ENCODE data around the gene ARFGAP2. TPM values are rescaled to one million over a fixed set of nuclear protein-coding genes. Genes with fewer than 3 reads are reported as not detected.

ARFGAP2 gene
- total RNA-seq, 1 donor from 2014 or later, result 111 TPM

- H3K36me3 Mint-ChIP-seq (ENCODE audit: low read depth), result peaks cover 3% of the 10 kb centered on the region
- H3K4me3 Mint-ChIP-seq, result peak overlapping the region; percentile 47
- no peaks in the 10 kb centered on the region for H3K9me3 Mint-ChIP-seq
- no peak overlapping the region for H3K27ac Mint-ChIP-seq
- no peaks in the 10 kb centered on the region for H3K4me1 Mint-ChIP-seq (ENCODE audit: low read depth)
- H3K27me3 Mint-ChIP-seq (ENCODE audit: insufficient read depth), result peaks cover 44% of the 10 kb centered on the region
- no peak for DNase-seq (ENCODE audit: low spot score)
- intact Hi-C loops (cut with micrococcal nuclease), result loop anchor here (1.0 to 2.0 kb wide), 3 partner anchors 8 to 73 kb away; partner anchors contain the start of gene DDB2
Measured at GRCh38 chr11:47185305-47186075, 8.8 kb upstream of the ARFGAP2 start.

GRCh38 chr11:47184711-47185304 is 8.1 kb upstream of the ARFGAP2 start:
- H3K27ac Mint-ChIP-seq, result no peak overlapping the region
- peaks cover 37% of the 10 kb centered on the region for H3K27me3 Mint-ChIP-seq (ENCODE audit: insufficient read depth)
- H3K36me3 Mint-ChIP-seq (ENCODE audit: low read depth), result peaks cover 3% of the 10 kb centered on the region
- H3K4me3 Mint-ChIP-seq, result peak overlapping the region; percentile 33
- H3K4me1 Mint-ChIP-seq (ENCODE audit: low read depth), result peaks cover under 1% of the 10 kb centered on the region
- DNase-seq (ENCODE audit: low spot score), result no peak
- intact Hi-C loops (cut with micrococcal nuclease), result no loop called here
- no peaks in the 10 kb centered on the region for H3K9me3 Mint-ChIP-seq

GRCh38 chr11:47183969-47184368 is 7.3 kb upstream of the ARFGAP2 start:
- Mint-ChIP-seq H3K36me3 (ENCODE audit: low read depth) (peaks cover 3% of the 10 kb centered on the region), H3K27ac (no peak overlapping the region), H3K27me3 (ENCODE audit: insufficient read depth) (peaks cover 29% of the 10 kb centered on the region), H3K4me1 (ENCODE audit: low read depth) (peaks cover 5% of the 10 kb centered on the region), H3K9me3 (no peaks in the 10 kb centered on the region), H3K4me3 (peak overlapping the region; percentile 7)
- intact Hi-C loops (cut with micrococcal nuclease), result no loop called here
- DNase-seq (ENCODE audit: low spot score), result no peak

GRCh38 chr11:47183031-47183856 is 6.6 kb upstream of the ARFGAP2 start:
- intact Hi-C loops (cut with micrococcal nuclease), result no loop called here
- peaks cover 3% of the 10 kb centered on the region for H3K36me3 Mint-ChIP-seq (ENCODE audit: low read depth)

GRCh38 chr11:47182380-47182779 is 5.7 kb upstream of the ARFGAP2 start:
- Mint-ChIP-seq H3K36me3 (ENCODE audit: low read depth) (peaks cover 3% of the 10 kb centered on the region), H3K9me3 (no peaks in the 10 kb centered on the region), H3K4me3 (no peak overlapping the region), H3K27ac (no peak overlapping the region), H3K4me1 (ENCODE audit: low read depth) (peaks cover 12% of the 10 kb centered on the region), H3K27me3 (ENCODE audit: insufficient read depth) (peaks cover 13% of the 10 kb centered on the region)
- intact Hi-C loops (cut with micrococcal nuclease), result no loop called here
- no peak for DNase-seq (ENCODE audit: low spot score)

More at GRCh38 chr11:47183031-47183856, 6.6 kb upstream of the ARFGAP2 start:
- Mint-ChIP-seq H3K4me1 (ENCODE audit: low read depth) (peaks cover 5% of the 10 kb centered on the region), H3K27ac (no peak overlapping the region), H3K27me3 (ENCODE audit: insufficient read depth) (peaks cover 22% of the 10 kb centered on the region), H3K9me3 (no peaks in the 10 kb centered on the region), H3K4me3 (peak overlapping the region; percentile 7)
- DNase-seq (ENCODE audit: low spot score), result no peak

DNA sequence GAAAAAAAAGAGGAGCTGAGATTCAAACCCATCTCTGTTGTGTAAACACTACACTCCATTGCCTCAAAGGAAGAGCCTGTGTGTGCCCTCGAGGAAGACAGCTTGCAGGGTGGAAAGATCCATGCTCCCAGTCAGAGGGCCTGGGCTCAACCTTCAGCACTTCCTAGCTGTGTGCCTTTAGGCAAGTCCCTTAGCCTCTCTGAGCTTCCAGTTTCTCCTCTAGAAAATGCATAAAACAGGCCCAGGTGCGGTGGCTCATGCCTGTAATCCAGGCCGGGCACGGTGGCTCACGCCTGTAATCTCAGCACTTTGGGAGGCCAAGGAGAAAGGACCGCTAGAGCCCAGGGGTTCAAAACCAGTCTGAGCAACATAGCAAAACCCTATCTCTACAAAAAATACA is 4.6 kb upstream of the ARFGAP2 start:
- H3K36me3 Mint-ChIP-seq (ENCODE audit: low read depth), result no peaks in the 10 kb centered on the region
- H3K27me3 Mint-ChIP-seq (ENCODE audit: insufficient read depth), result peaks cover 7% of the 10 kb centered on the region
- DNase-seq (ENCODE audit: low spot score), result no peak
- H3K4me1 Mint-ChIP-seq (ENCODE audit: low read depth), result peaks cover 16% of the 10 kb centered on the region
- intact Hi-C loops (cut with micrococcal nuclease), result no loop called here
- no peak overlapping the region for H3K27ac Mint-ChIP-seq
- no peak overlapping the region for H3K4me3 Mint-ChIP-seq
- no peaks in the 10 kb centered on the region for H3K9me3 Mint-ChIP-seq

GRCh38 chr11:47180006-47180787 is 3.5 kb upstream of the ARFGAP2 start:
- DNase-seq (ENCODE audit: low spot score), result no peak
- no peak overlapping the region for H3K27ac Mint-ChIP-seq
- intact Hi-C loops (cut with micrococcal nuclease), result no loop called here
- peaks cover 26% of the 10 kb centered on the region for H3K4me1 Mint-ChIP-seq (ENCODE audit: low read depth)
- no peak overlapping the region for H3K4me3 Mint-ChIP-seq
- no peaks in the 10 kb centered on the region for H3K36me3 Mint-ChIP-seq (ENCODE audit: low read depth)
- H3K9me3 Mint-ChIP-seq, result no peaks in the 10 kb centered on the region
- peaks cover 7% of the 10 kb centered on the region for H3K27me3 Mint-ChIP-seq (ENCODE audit: insufficient read depth)

DNA sequence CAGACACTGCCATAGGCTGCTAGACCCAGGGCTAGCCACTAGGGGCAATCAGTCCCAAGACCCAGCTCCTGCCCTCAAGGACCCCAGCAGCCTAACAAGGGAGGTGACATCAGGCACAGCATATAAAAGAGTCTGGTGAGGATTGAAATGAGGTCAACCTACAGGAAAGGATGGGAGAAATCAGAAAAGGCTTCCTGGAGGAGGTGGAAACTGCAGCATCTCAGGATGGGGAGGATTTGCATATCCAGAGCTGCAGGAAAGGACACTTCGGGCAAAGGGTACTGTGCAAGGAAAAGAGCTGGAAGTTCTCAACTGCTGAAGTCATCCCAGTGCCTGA is 2.9 kb upstream of the ARFGAP2 start:
- intact Hi-C loops (cut with micrococcal nuclease), result no loop called here
- no peaks in the 10 kb centered on the region for H3K36me3 Mint-ChIP-seq (ENCODE audit: low read depth)
- H3K4me3 Mint-ChIP-seq, result no peak overlapping the region
- H3K27ac Mint-ChIP-seq, result no peak overlapping the region
- peaks cover 4% of the 10 kb centered on the region for H3K27me3 Mint-ChIP-seq (ENCODE audit: insufficient read depth)
- H3K4me1 Mint-ChIP-seq (ENCODE audit: low read depth), result peaks cover 29% of the 10 kb centered on the region
- no peaks in the 10 kb centered on the region for H3K9me3 Mint-ChIP-seq
- peak; percentile 22 for DNase-seq (ENCODE audit: low spot score)

- H3K9me3 Mint-ChIP-seq, result no peaks in the 10 kb centered on the region
- H3K4me3 Mint-ChIP-seq, result peak overlapping the region; percentile 39
- H3K4me1 Mint-ChIP-seq (ENCODE audit: low read depth), result peaks cover 31% of the 10 kb centered on the region
- DNase-seq (ENCODE audit: low spot score), result no peak
- intact Hi-C loops (cut with micrococcal nuclease), result no loop called here
- peaks cover under 1% of the 10 kb centered on the region for H3K36me3 Mint-ChIP-seq (ENCODE audit: low read depth)
- H3K27me3 Mint-ChIP-seq (ENCODE audit: insufficient read depth), result no peaks in the 10 kb centered on the region
- no peak overlapping the region for H3K27ac Mint-ChIP-seq
Measured at GRCh38 chr11:47178737-47179654, 2.3 kb upstream of the ARFGAP2 start.

- H3K36me3 Mint-ChIP-seq (ENCODE audit: low read depth), result peaks cover 5% of the 10 kb centered on the region
- no peak overlapping the region for H3K4me3 Mint-ChIP-seq
- H3K4me1 Mint-ChIP-seq (ENCODE audit: low read depth), result peaks cover 36% of the 10 kb centered on the region
- H3K9me3 Mint-ChIP-seq, result no peaks in the 10 kb centered on the region
- intact Hi-C loops (cut with micrococcal nuclease), result no loop called here
- no peaks in the 10 kb centered on the region for H3K27me3 Mint-ChIP-seq (ENCODE audit: insufficient read depth)
- DNase-seq (ENCODE audit: low spot score), result no peak
- no peak overlapping the region for H3K27ac Mint-ChIP-seq
Measured at GRCh38 chr11:47178316-47178715, 1.6 kb upstream of the ARFGAP2 start.

DNA sequence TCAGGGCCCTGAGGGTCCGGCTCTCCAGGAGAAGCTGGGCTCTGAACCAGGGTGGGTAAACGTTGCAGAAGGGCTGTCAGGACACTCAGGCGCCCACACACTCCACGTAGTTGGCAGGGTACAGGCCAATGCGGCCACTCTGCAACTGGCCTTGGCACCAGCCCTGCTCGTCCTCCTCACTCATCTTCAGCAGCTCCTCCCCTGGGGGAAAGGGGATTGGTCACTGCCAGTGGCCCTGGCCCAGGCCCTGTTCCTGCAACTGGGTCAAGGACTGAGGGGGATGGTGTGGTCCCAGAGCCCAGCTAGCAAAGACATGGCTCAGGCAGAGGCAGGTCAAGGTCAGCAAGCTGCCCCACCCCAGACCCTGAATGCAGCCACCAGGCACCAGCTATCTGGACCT is 1.2 kb upstream of the ARFGAP2 start:
- no peaks in the 10 kb centered on the region for H3K9me3 Mint-ChIP-seq
- peak overlapping the region; percentile 97 for H3K4me3 Mint-ChIP-seq
- no peak for DNase-seq (ENCODE audit: low spot score)
- intact Hi-C loops (cut with micrococcal nuclease), result loop anchor here (1.0 to 2.0 kb wide), 10 partner anchors 8 to 675 kb away; partner anchors contain the start of genes ACP2, ARHGAP1, FNBP4 and PACSIN3
- peaks cover 5% of the 10 kb centered on the region for H3K36me3 Mint-ChIP-seq (ENCODE audit: low read depth)
- peaks cover 36% of the 10 kb centered on the region for H3K4me1 Mint-ChIP-seq (ENCODE audit: low read depth)
- H3K27me3 Mint-ChIP-seq (ENCODE audit: insufficient read depth), result no peaks in the 10 kb centered on the region
- peak overlapping the region; percentile 100 for H3K27ac Mint-ChIP-seq
